ENCODE results near the gene UNC50.

DNA sequence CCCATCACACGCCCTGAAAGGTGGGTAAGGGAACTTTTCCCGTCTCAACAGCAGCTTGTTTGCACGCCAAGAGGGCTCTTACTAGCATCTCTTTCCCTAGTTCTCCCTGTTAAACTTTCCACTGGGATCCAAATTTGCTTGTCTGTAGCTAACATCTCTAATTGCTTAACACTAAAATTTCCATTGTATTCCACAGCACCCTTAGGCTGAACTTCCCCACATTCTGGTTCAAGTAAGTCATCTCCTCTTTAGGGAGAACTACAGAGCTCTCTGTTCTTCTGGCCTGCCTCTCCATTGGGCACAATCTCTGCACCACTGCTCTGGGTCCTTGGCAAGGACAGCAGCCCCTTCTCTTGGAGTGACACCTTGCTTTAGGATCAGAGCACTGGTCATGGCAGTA, 24.0 kb downstream of the UNC50 start:
- TF ChIP-seq, protein P1, sequence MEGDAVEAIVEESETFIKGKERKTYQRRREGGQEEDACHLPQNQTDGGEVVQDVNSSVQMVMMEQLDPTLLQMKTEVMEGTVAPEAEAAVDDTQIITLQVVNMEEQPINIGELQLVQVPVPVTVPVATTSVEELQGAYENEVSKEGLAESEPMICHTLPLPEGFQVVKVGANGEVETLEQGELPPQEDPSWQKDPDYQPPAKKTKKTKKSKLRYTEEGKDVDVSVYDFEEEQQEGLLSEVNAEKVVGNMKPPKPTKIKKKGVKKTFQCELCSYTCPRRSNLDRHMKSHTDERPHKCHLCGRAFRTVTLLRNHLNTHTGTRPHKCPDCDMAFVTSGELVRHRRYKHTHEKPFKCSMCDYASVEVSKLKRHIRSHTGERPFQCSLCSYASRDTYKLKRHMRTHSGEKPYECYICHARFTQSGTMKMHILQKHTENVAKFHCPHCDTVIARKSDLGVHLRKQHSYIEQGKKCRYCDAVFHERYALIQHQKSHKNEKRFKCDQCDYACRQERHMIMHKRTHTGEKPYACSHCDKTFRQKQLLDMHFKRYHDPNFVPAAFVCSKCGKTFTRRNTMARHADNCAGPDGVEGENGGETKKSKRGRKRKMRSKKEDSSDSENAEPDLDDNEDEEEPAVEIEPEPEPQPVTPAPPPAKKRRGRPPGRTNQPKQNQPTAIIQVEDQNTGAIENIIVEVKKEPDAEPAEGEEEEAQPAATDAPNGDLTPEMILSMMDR (IDR thresholded peaks at IDR 0.05; ENCODE audit: low read length): no peak
- TF ChIP-seq EZH2 (optimal IDR thresholded peaks at IDR 0.05; ENCODE audit: low read depth, low read length) (no peak), EZH2phosphoT487 (IDR thresholded peaks at IDR 0.05; ENCODE audit: low read length) (no peak)
